H9 (cell line): ENCODE measurements around the gene TEX54. TPM values are rescaled to one million over a fixed set of nuclear protein-coding genes. Genes with fewer than 3 reads are reported as not detected.
A peak's percentile ranks its signal among the peaks of the same experiment; 100 is the strongest.

Source experiments
- DNase-seq: peaks from one replicate; pipeline ENCODE4 v3.0.0-alpha.2; 2017
- H2AFZ ChIP-seq: one replicate; pipeline ENCODE4 v1.6.1; 2013; ENCODE audit warnings: mild to moderate bottlenecking, low read length, control low read depth, moderate library complexity
- H2AK5ac ChIP-seq: 2 replicates; pipeline ENCODE4 v1.6.1; 2013; ENCODE audit warnings: low read length, control low read depth, mixed read lengths; ENCODE audit not compliant: insufficient read length
- H2BK120ac ChIP-seq: one replicate; pipeline ENCODE4 v1.6.1; 2013; ENCODE audit warnings: low read depth, mild to moderate bottlenecking, low read length, control low read depth, inconsistent platforms; ENCODE audit not compliant: poor library complexity, severe bottlenecking
- H2BK12ac ChIP-seq: 2 replicates; pipeline ENCODE4 v1.6.1; 2013; ENCODE audit warnings: low read length, control low read depth, mixed read lengths, low read depth; ENCODE audit not compliant: insufficient read length
- H2BK15ac ChIP-seq: 2 replicates; pipeline ENCODE4 v1.6.1; 2013; ENCODE audit warnings: low read depth, low read length, control low read depth
- H2BK20ac ChIP-seq: one replicate; pipeline ENCODE4 v1.6.1; 2013; ENCODE audit warnings: low read depth, mild to moderate bottlenecking, low read length, control low read depth, inconsistent platforms; ENCODE audit not compliant: poor library complexity, severe bottlenecking
- H2BK5ac ChIP-seq: 2 replicates; pipeline ENCODE4 v1.6.1; 2013; ENCODE audit warnings: low read length, control low read depth, mixed read lengths; ENCODE audit not compliant: insufficient read length
- H3K14ac ChIP-seq: 2 replicates; pipeline ENCODE4 v1.6.1; 2013; ENCODE audit warnings: low read length, control low read depth; ENCODE audit not compliant: insufficient read depth
- H3K18ac ChIP-seq: 2 replicates; pipeline ENCODE4 v1.6.1; 2013; ENCODE audit warnings: low read depth, mild to moderate bottlenecking, mixed read lengths, low read length, control low read depth; ENCODE audit not compliant: insufficient read length
- H3K23ac ChIP-seq: 2 replicates; pipeline ENCODE4 v1.6.1; 2013; ENCODE audit warnings: low read length, control low read depth, mixed read lengths, low read depth; ENCODE audit not compliant: insufficient read length
- H3K23me2 ChIP-seq: 2 replicates; pipeline ENCODE4 v1.6.1; 2013; ENCODE audit warnings: low read depth, mild to moderate bottlenecking, mixed read lengths, low read length, control low read depth; ENCODE audit not compliant: insufficient read length, poor library complexity, severe bottlenecking
- H3K27ac ChIP-seq: 2 replicates; pipeline ENCODE4 v1.5.1; 2013; ENCODE audit warnings: low read length, control low read depth, mixed read lengths, low read depth; ENCODE audit not compliant: insufficient read length
- H3K27me3 ChIP-seq: 2 replicates; pipeline ENCODE4 v1.6.1; 2013; ENCODE audit warnings: low read length, control low read depth, inconsistent platforms; ENCODE audit not compliant: insufficient read depth
- H3K4ac ChIP-seq: 2 replicates; pipeline ENCODE4 v1.6.1; 2013; ENCODE audit warnings: low read depth, mild to moderate bottlenecking, control low read depth, inconsistent platforms, low read length, moderate library complexity
- H3K4me1 ChIP-seq: 2 replicates; pipeline ENCODE4 v1.6.1; 2013; ENCODE audit warnings: low read length, control low read depth, inconsistent platforms; ENCODE audit not compliant: insufficient read depth
- H3K4me2 ChIP-seq: 2 replicates; pipeline ENCODE4 v1.6.1; 2013; ENCODE audit warnings: low read length, control low read depth, mixed read lengths; ENCODE audit not compliant: insufficient read length, insufficient read depth
- H3K56ac ChIP-seq: 2 replicates; pipeline ENCODE4 v1.6.1; 2013; ENCODE audit warnings: low read depth, mild to moderate bottlenecking, mixed read lengths, low read length, control low read depth; ENCODE audit not compliant: insufficient read length
- H3K79me1 ChIP-seq: 2 replicates; pipeline ENCODE4 v1.6.1; 2013; ENCODE audit warnings: low read depth, mild to moderate bottlenecking, moderate library complexity, low read length, control low read depth, inconsistent platforms; ENCODE audit not compliant: insufficient read depth, poor library complexity, severe bottlenecking
- H3K79me2 ChIP-seq: 2 replicates; pipeline ENCODE4 v1.6.1; 2013; ENCODE audit warnings: low read length, control low read depth, inconsistent platforms; ENCODE audit not compliant: insufficient read depth
- H3K9ac ChIP-seq: 2 replicates; pipeline ENCODE4 v1.6.1; 2013; ENCODE audit warnings: low read length, control low read depth, mixed read lengths; ENCODE audit not compliant: insufficient read length; ENCODE audit errors: extremely low read depth
- H3K9me3 ChIP-seq: one replicate; pipeline ENCODE4 v1.6.1; 2013; ENCODE audit warnings: low read depth, low read length, inconsistent platforms; ENCODE audit not compliant: control insufficient read depth
- H3T11ph ChIP-seq: one replicate; pipeline ENCODE4 v1.6.1; 2013; ENCODE audit warnings: mild to moderate bottlenecking, low read length, control low read depth, inconsistent platforms
- H4K20me1 ChIP-seq: one replicate; pipeline ENCODE4 v1.6.1; 2013; ENCODE audit not compliant: control insufficient read depth, insufficient read length, insufficient read depth
- H4K5ac ChIP-seq: 2 replicates; pipeline ENCODE4 v1.6.1; 2013; ENCODE audit warnings: low read depth, mild to moderate bottlenecking, mixed read lengths, low read length, control low read depth; ENCODE audit not compliant: insufficient read length
- H4K8ac ChIP-seq: replicated peaks from 2 replicates; pipeline ENCODE4 v1.6.1; 2013; ENCODE audit warnings: low read length, control low read depth, mixed read lengths, low read depth; ENCODE audit not compliant: insufficient read length
- H4K91ac ChIP-seq: 2 replicates; pipeline ENCODE4 v1.6.1; 2013; ENCODE audit warnings: low read depth, mild to moderate bottlenecking, moderate library complexity, mixed read lengths, low read length, control low read depth; ENCODE audit not compliant: insufficient read length
- H3K27ac Mint-ChIP-seq, 3 experiments: 2 replicates in 2 of 3; 3 replicates in 1 of 3; pipeline ENCODE4 v1.8.0; 2020 to 2021; ENCODE audit warnings: mixed read lengths in 3 of 3, mild to moderate bottlenecking in 1 of 3, moderate library complexity in 1 of 3
- H3K27me3 Mint-ChIP-seq: 2 replicates; pipeline ENCODE4 v1.8.0; 2021; ENCODE audit warnings: low read depth, mild to moderate bottlenecking, moderate library complexity, mixed read lengths
- H3K36me3 Mint-ChIP-seq, 3 experiments: 2 replicates in 2 of 3; 3 replicates in 1 of 3; pipeline ENCODE4 v1.8.0; 2020 to 2021; ENCODE audit warnings: low read depth in 3 of 3, mixed read lengths in 3 of 3; ENCODE audit not compliant: insufficient read depth in 1 of 3
- H3K4me1 Mint-ChIP-seq, 2 experiments: 2 replicates each; pipeline ENCODE4 v1.8.0; 2020; ENCODE audit warnings: mixed read lengths in 2 of 2
- H3K4me3 Mint-ChIP-seq, 2 experiments: 2 replicates in 1 of 2; 3 replicates in 1 of 2; pipeline ENCODE4 v1.8.0; 2020 to 2021; ENCODE audit warnings: mild to moderate bottlenecking in 2 of 2, mixed read lengths in 2 of 2, moderate library complexity in 1 of 2
- H3K9me3 Mint-ChIP-seq, 2 experiments: 2 replicates in 1 of 2; 3 replicates in 1 of 2; pipeline ENCODE4 v1.8.0; 2020; ENCODE audit warnings: mild to moderate bottlenecking in 2 of 2, mixed read lengths in 2 of 2, moderate library complexity in 1 of 2
- WGBS: extraction: QIAGEN DNeasy Blood & Tissue Kit; methylation state at CpG from one replicate; pipeline ENCODE4 v1.1.7; 2013; ENCODE audit warnings: missing lambda C conversion rate, low lambda C conversion rate, mixed read lengths; ENCODE audit not compliant: insufficient read length; ENCODE audit errors: extremely low coverage; 5-methylcytosine and 5-hydroxymethylcytosine counted together
- total RNA-seq: library from RNA; stranded (reverse); gene quantifications from 2 replicates; pipeline ENCODE4 v1.2.1, GENCODE V29; 2021
- TF ChIP-seq, protein P1 (sequence below): fragments of 200-600 bp; sonication (generic); conservative IDR thresholded peaks from 3 replicates; pipeline ENCODE4 v1.8.0; 2021; ENCODE audit warnings: antibody characterized with exemption, mild to moderate bottlenecking

The TEX54 gene
- total RNA-seq, 1 experiment from 2014 or later, result 1.2 TPM

DNA sequence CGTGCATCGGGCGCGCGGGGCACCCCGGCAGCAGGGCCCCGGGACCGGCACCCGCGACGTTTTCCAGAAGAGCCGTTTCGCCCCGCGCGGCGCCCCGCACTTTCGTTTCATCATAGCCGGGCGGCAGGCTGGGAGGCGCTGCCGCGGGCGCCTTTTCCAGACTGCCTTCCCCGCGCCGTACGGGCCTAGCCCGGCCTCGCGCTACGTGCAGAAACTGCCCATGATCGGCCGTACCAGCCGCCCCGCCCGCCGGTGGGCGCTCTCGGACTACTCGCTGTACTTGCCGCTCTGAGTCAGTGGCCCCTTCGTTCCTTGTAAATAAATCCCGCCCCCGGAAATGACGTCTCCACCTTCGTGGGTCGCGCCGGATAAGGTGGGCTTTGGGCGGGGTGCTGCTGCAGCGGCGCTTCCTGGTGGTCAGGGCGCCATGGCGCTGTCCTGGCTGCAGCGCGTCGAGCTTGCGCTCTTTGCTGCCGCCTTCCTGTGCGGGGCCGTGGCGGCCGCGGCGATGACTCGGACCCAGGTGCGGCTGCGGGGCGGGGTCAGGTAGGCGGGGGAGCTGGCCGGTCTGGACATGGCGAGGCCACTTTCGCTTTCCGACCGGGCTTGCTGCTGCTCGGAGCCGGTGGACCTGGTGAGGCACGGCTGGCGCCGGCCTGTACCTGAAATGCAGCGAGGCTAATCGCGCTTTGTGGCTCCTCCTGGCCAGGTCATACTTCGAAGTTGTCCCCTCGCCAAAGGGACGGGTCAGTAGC is 45.5 kb downstream of the TEX54 start, which contains the start of gene TMEM179B:
TMEM179B (plus strand) TSS at position 398 of the 755 bp plus-strand sequence; CDS start at position 428, 30 bp downstream.
- H3K4me2 ChIP-seq, result peak within 1 kb of the TSS; percentile 64
- no peaks in the 10 kb centered on the region for H3K4me1 ChIP-seq
- peak within 1 kb of the TSS; percentile 23 for H3K27ac ChIP-seq
- peaks cover 24 to 32% of the 10 kb centered on the region in 2 experiments for H3K4me1 Mint-ChIP-seq
- H2BK12ac ChIP-seq, result no peak within 1 kb of the TSS
- peak within 1 kb of the TSS; percentile 10 for H3K14ac ChIP-seq
- H3K4me3 Mint-ChIP-seq, result peak within 1 kb of the TSS; percentile 89 to 94
- H3K79me2 ChIP-seq, result no peaks in the 10 kb centered on the region; the same call in 1 of the 2 replicates
- peak within 1 kb of the TSS; percentile 91 for H3K9ac ChIP-seq
- H3K4ac ChIP-seq, result no peak within 1 kb of the TSS
- no peak within 1 kb of the TSS for H4K91ac ChIP-seq
- TF ChIP-seq, protein P1, sequence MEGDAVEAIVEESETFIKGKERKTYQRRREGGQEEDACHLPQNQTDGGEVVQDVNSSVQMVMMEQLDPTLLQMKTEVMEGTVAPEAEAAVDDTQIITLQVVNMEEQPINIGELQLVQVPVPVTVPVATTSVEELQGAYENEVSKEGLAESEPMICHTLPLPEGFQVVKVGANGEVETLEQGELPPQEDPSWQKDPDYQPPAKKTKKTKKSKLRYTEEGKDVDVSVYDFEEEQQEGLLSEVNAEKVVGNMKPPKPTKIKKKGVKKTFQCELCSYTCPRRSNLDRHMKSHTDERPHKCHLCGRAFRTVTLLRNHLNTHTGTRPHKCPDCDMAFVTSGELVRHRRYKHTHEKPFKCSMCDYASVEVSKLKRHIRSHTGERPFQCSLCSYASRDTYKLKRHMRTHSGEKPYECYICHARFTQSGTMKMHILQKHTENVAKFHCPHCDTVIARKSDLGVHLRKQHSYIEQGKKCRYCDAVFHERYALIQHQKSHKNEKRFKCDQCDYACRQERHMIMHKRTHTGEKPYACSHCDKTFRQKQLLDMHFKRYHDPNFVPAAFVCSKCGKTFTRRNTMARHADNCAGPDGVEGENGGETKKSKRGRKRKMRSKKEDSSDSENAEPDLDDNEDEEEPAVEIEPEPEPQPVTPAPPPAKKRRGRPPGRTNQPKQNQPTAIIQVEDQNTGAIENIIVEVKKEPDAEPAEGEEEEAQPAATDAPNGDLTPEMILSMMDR, result peak; percentile 49
- no peaks in the 10 kb centered on the region; the same call in 1 of the 2 replicates for H3K27me3 Mint-ChIP-seq
- peaks cover 24 to 68% (median 49%) of the 10 kb centered on the region in 3 experiments for H3K36me3 Mint-ChIP-seq
- H2AK5ac ChIP-seq, result no peak within 1 kb of the TSS
- H4K5ac ChIP-seq, result no peak within 1 kb of the TSS
- H3K9me3 Mint-ChIP-seq, result no peaks in the 10 kb centered on the region; a peak in 1 of 5 replicates
- no peak within 1 kb of the TSS for H2BK120ac ChIP-seq
- H3T11ph ChIP-seq, result no peak within 1 kb of the TSS
- H3K27me3 ChIP-seq, result no peaks in the 10 kb centered on the region
- no peaks in the 10 kb centered on the region for H3K79me1 ChIP-seq
- H3K18ac ChIP-seq, result peak within 1 kb of the TSS; percentile 7
- WGBS, result no CpG with 5 or more reads among the region's 88 CpGs
- H4K8ac ChIP-seq, result no peak within 1 kb of the TSS
- H3K56ac ChIP-seq, result no peak within 1 kb of the TSS
- no peak within 1 kb of the TSS for H2BK5ac ChIP-seq
- no peak within 1 kb of the TSS for H2AFZ ChIP-seq
- H3K27ac Mint-ChIP-seq, result peak within 1 kb of the TSS; percentile 94 to 98 (median 96)
- H2BK20ac ChIP-seq, result no peak within 1 kb of the TSS
- H2BK15ac ChIP-seq, result no peak within 1 kb of the TSS
- H3K23ac ChIP-seq, result no peak within 1 kb of the TSS
- DNase-seq, result peak; percentile 98
- H4K20me1 ChIP-seq, result no peaks in the 10 kb centered on the region
- no peaks in the 10 kb centered on the region for H3K9me3 ChIP-seq
- H3K23me2 ChIP-seq, result peaks cover 4% of the 10 kb centered on the region
